Epithelial cell of proximal tubule (primary cell): Measurements from ENCODE around the gene DCUN1D3. TPM values are rescaled to one million over a fixed set of nuclear protein-coding genes. Genes with fewer than 3 reads are reported as not detected.

Experiments
- DNase-seq: peaks from one replicate; pipeline ENCODE4 v3.0.0-alpha.2; 2011; ENCODE audit warnings: low read depth
- H3K4me3 ChIP-seq: 2 replicates; pipeline ENCODE4 v1.5.1; 2011; ENCODE audit warnings: low read depth, mild to moderate bottlenecking, low read length
- CTCF ChIP-seq: conservative IDR thresholded peaks from 2 replicates; pipeline ENCODE4 v1.5.1; 2012; ENCODE audit warnings: low read depth, mild to moderate bottlenecking, low read length
- total RNA-seq: library from RNA; depleted of rRNA; stranded (reverse); fragments of >200 nt; gene quantifications from 2 replicates; pipeline ENCODE4 v1.2.3, GENCODE V29; 2015

DCUN1D3 gene
- total RNA-seq, 1 donor from 2014 or later = 7.5 TPM

GRCh38 chr16:20941636-20941926 is 41.4 kb upstream of the DCUN1D3 start:
- no peak for DNase-seq
- TF ChIP-seq CTCF = no peak
- no peak overlapping the region for H3K4me3 ChIP-seq

GRCh38 chr16:20940871-20941635 is 40.9 kb upstream of the DCUN1D3 start:
- no peak overlapping the region for H3K4me3 ChIP-seq

GRCh38 chr16:20939611-20940010 is 39.5 kb upstream of the DCUN1D3 start:
- TF ChIP-seq CTCF = no peak
- no peak overlapping the region for H3K4me3 ChIP-seq

More at GRCh38 chr16:20940871-20941635, 40.9 kb upstream of the DCUN1D3 start:
- no peak for DNase-seq
- TF ChIP-seq CTCF = no peak

GRCh38 chr16:20938426-20938825 is 38.3 kb upstream of the DCUN1D3 start:
- no peak for TF ChIP-seq CTCF
- no peak for DNase-seq
- no peak overlapping the region for H3K4me3 ChIP-seq

More at GRCh38 chr16:20939611-20940010, 39.5 kb upstream of the DCUN1D3 start:
- DNase-seq = no peak

- H3K4me3 ChIP-seq = no peak overlapping the region
- no peak for TF ChIP-seq CTCF
- no peak for DNase-seq
These were observed 37.6 kb upstream of the DCUN1D3 start for GRCh38 chr16:20937736-20938135.

GRCh38 chr16:20933589-20933988 is 33.4 kb upstream of the DCUN1D3 start:
- no peak overlapping the region for H3K4me3 ChIP-seq
- TF ChIP-seq CTCF = no peak
- no peak for DNase-seq

- TF ChIP-seq CTCF = no peak
- no peak overlapping the region for H3K4me3 ChIP-seq
- DNase-seq = no peak
These were observed 31.0 kb upstream of the DCUN1D3 start for GRCh38 chr16:20931066-20931600.
